Fibroblast of villous mesenchyme (primary cell): ENCODE results near the gene WNK1. TPM values are rescaled to one million over a fixed set of nuclear protein-coding genes. Genes with fewer than 3 reads are reported as not detected.

Experiments used
- DNase-seq: peaks from one replicate; pipeline ENCODE4 v3.0.0-alpha.2; 2010; ENCODE audit warnings: low read depth
- H3K4me3 ChIP-seq: 2 replicates; pipeline ENCODE4 v1.5.1; 2011; ENCODE audit warnings: low read depth, mild to moderate bottlenecking, low read length
- small RNA-seq: library from RNA; depleted of rRNA; stranded (forward); fragments of <200 nt; gene quantifications from one replicate; pipeline ENCODE3, GENCODE V24; 2012
- total RNA-seq: library from RNA; depleted of rRNA; stranded (reverse); fragments of >200 nt; gene quantifications from 2 replicates; pipeline ENCODE4 v1.2.3, GENCODE V29; 2012
- TF ChIP-seq, protein P1 (sequence below): IDR thresholded peaks from 2 replicates; pipeline ENCODE4 v1.5.1; 2012; ENCODE audit warnings: low read depth, mild to moderate bottlenecking, low read length; ENCODE audit not compliant: insufficient read depth

WNK1 gene
- total RNA-seq, 1 donor: 92.4 TPM

DNA sequence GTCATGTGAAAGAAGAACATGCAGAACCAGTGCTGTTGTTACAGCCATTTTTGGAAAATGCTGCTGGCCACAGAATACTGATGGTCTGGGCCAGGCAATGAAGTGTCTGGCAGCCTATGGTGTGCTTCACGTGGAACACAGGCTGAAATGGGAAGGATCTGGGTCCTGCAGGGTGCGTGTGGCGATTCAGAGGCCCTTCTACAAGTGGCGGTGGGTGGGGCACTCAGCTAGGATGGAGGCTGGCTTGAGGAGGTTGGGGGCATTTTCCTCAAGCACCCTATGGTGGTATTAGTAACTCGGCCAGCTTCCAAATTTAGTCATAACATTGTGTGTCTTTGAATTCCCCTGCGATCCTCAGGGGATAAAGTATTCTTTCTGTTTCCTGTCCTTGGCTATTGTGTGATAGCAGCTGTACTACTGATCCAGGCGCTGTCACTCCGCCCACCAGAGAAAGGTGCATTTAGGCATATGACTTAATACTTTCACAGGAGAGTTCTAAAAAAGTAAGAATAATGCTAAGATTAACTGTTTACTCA lies 206.3 kb downstream of the WNK1 start:
- TF ChIP-seq, protein P1, sequence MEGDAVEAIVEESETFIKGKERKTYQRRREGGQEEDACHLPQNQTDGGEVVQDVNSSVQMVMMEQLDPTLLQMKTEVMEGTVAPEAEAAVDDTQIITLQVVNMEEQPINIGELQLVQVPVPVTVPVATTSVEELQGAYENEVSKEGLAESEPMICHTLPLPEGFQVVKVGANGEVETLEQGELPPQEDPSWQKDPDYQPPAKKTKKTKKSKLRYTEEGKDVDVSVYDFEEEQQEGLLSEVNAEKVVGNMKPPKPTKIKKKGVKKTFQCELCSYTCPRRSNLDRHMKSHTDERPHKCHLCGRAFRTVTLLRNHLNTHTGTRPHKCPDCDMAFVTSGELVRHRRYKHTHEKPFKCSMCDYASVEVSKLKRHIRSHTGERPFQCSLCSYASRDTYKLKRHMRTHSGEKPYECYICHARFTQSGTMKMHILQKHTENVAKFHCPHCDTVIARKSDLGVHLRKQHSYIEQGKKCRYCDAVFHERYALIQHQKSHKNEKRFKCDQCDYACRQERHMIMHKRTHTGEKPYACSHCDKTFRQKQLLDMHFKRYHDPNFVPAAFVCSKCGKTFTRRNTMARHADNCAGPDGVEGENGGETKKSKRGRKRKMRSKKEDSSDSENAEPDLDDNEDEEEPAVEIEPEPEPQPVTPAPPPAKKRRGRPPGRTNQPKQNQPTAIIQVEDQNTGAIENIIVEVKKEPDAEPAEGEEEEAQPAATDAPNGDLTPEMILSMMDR: no peak
- no peak for DNase-seq
- H3K4me3 ChIP-seq: no peak overlapping the region

Small RNAs within 50 kb of the gene (small RNA-seq; reads per million reads assigned to genes)
- not detected for gene RNU4ATAC16P

Other genes starting within 250 kb of the WNK1 start
- 0.32 and 0.43 TPM in 2 replicates for gene NINJ2, start 89.1 kb upstream of the WNK1 start, total RNA-seq
- 10.3 and 15.1 TPM in 2 replicates for gene RAD52, start 197.1 kb downstream of the WNK1 start, total RNA-seq
- gene ERC1, start 238.6 kb downstream of the WNK1 start, total RNA-seq: 41.9 and 49.7 TPM in 2 replicates